DND-41 (cell line): ENCODE results near the gene CDKN2B.

Source experiments
- ATAC-seq: fragments of 200-7000 bp; cut with Tn5 transposase; 3 replicates; pipeline ENCODE4 v1.9.1; 2021; ENCODE audit warnings: low read depth; ENCODE audit not compliant: insufficient read depth
- DNase-seq: peaks from one replicate; pipeline ENCODE4 v3.0.0-alpha.2; 2020
- H2AFZ ChIP-seq: 2 replicates; pipeline ENCODE4 v1.6.0; 2012; ENCODE audit warnings: low read depth, low read length
- H3K27ac ChIP-seq: 2 replicates; pipeline ENCODE4 v1.5.1; 2012; ENCODE audit warnings: low read length, inconsistent platforms
- H3K27me3 ChIP-seq: fragments of 200-600 bp; sonication (generic); 2 replicates; pipeline ENCODE4 v1.6.0; 2012; ENCODE audit warnings: low read length, mild to moderate bottlenecking, inconsistent platforms; ENCODE audit not compliant: insufficient read depth, poor library complexity
- H3K36me3 ChIP-seq: 2 replicates; pipeline ENCODE4 v1.5.1; 2012; ENCODE audit warnings: low read length, inconsistent platforms; ENCODE audit not compliant: insufficient read depth
- H3K4me1 ChIP-seq: 2 replicates; pipeline ENCODE4 v1.5.1; 2012; ENCODE audit warnings: mild to moderate bottlenecking, low read length; ENCODE audit not compliant: insufficient read depth
- H3K4me2 ChIP-seq: 2 replicates; pipeline ENCODE4 v1.6.0; 2012; ENCODE audit warnings: mild to moderate bottlenecking, moderate library complexity, low read length, inconsistent platforms; ENCODE audit not compliant: insufficient read depth
- H3K4me3 ChIP-seq, 2 experiments: fragments of 200-600 bp in 1 of 2; shearing (Covaris generic) in 1 of 2; 2 replicates each; pipeline ENCODE4 v1.5.1; 2012 to 2016; ENCODE audit warnings: inconsistent platforms in 2 of 2, low read length in 2 of 2, mild to moderate bottlenecking in 2 of 2, low read depth in 1 of 2, moderate library complexity in 1 of 2
- H3K79me2 ChIP-seq: 2 replicates; pipeline ENCODE4 v1.6.0; 2012; ENCODE audit warnings: low read length, inconsistent platforms; ENCODE audit not compliant: insufficient read depth
- H3K9ac ChIP-seq: 2 replicates; pipeline ENCODE4 v1.6.0; 2012; ENCODE audit warnings: low read depth, mild to moderate bottlenecking, inconsistent platforms, low read length, moderate library complexity
- H3K9me3 ChIP-seq: 2 replicates; pipeline ENCODE4 v1.5.1; 2012; ENCODE audit warnings: low read length, moderate library complexity, mild to moderate bottlenecking, inconsistent platforms; ENCODE audit not compliant: insufficient read depth, severe bottlenecking
- H4K20me1 ChIP-seq: 2 replicates; pipeline ENCODE4 v1.6.0; 2012; ENCODE audit warnings: low read length; ENCODE audit not compliant: insufficient read depth
- CTCF ChIP-seq: IDR thresholded peaks from 2 replicates; pipeline ENCODE4 v1.5.1; 2012; ENCODE audit warnings: borderline replicate concordance, low read length, moderate library complexity, mild to moderate bottlenecking; ENCODE audit not compliant: poor library complexity, severe bottlenecking; ENCODE audit errors: extremely low read depth
- EZH2 ChIP-seq: IDR thresholded peaks from 3 replicates; pipeline ENCODE4 v1.6.1; 2012; ENCODE audit warnings: borderline replicate concordance, low read depth, mild to moderate bottlenecking, moderate library complexity, low read length, inconsistent platforms; ENCODE audit not compliant: severe bottlenecking

The CDKN2B gene

GRCh38 chr9:21958833-21959232 is 50.3 kb downstream of the CDKN2B start:
- Histone ChIP-seq H3K4me2 (no peak overlapping the region), H3K79me2 (no peaks in the 10 kb centered on the region), H2AFZ (no peak overlapping the region), H3K9me3 (no peaks in the 10 kb centered on the region), H3K36me3 (no peaks in the 10 kb centered on the region), H4K20me1 (no peaks in the 10 kb centered on the region), H3K27me3 (no peaks in the 10 kb centered on the region), H3K27ac (no peak overlapping the region), H3K9ac (no peak overlapping the region), H3K4me1 (no peaks in the 10 kb centered on the region), H3K4me3 (no peak overlapping the region)
- DNase-seq (no peak), ATAC-seq (no peak)
- TF ChIP-seq EZH2 (no peak), CTCF (no peak)
